Limb (tissue), 2 donors: Measurements from ENCODE around the gene AQP9.

ENCODE experiments used
- DNase-seq, 2 donors: peaks; one replicate each; pipeline ENCODE4 v3.0.0-alpha.2; 2016; ENCODE audit errors: extremely low spot score in 2 of 2

AQP9 gene

GRCh38 chr15:58139989-58140522, 1.9 kb downstream of the AQP9 start:
- no peak for DNase-seq

DNA sequence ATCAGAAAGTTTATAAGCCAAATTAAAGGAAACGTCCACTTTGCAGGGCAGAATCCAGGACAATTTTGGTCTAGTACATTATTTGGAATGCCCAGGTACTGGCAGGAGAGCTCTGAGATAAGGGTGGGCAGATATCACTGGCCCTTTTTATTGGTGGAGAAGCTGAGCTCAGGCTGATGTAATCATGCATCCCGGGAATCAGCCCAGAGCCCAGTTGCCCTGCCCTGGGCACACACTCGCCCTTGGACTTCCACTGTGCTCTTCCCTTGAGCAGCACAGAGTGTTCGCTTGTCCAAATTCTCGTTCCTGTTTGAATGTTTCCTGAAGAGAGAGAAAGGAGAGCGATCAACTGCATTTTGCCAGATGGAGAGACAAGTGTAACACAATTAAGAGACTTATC, 3.7 kb downstream of the AQP9 start:
- no peak for DNase-seq

DNA sequence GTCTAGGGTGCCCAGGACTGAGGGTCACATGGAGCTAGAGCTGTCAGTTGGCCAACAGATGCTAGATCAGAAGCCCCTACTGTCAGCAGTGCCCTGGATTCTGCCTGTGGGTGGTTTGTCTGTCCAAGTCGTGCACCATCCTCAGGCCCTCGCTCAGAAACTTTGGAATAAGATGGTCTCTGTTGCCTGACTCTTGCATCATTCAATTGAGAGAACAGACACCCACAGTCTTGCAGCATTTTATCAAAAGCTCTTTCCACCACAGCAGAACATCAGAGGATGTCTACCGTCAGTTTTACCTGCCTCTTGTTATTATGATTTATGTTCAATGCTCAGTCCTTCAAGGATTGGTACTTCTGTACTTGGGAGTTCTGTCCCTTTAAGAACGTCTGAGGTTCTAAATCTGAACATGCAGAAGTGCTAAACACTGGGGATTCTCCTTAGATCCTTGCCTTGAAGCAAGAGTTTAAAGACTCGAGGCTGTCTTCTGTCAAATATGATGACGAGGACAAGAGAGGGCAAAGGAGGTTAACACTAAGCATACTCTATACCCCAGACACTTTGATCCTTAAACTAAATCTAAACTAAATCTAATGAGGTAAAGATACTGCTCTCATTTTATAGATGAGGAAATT, 4.8 kb downstream of the AQP9 start:
- DNase-seq = no peak

GRCh38 chr15:58145606-58146005, 7.4 kb downstream of the AQP9 start:
- DNase-seq = no peak

- DNase-seq = no peak
These were observed 8.0 kb downstream of the AQP9 start for GRCh38 chr15:58146211-58146610.

DNA sequence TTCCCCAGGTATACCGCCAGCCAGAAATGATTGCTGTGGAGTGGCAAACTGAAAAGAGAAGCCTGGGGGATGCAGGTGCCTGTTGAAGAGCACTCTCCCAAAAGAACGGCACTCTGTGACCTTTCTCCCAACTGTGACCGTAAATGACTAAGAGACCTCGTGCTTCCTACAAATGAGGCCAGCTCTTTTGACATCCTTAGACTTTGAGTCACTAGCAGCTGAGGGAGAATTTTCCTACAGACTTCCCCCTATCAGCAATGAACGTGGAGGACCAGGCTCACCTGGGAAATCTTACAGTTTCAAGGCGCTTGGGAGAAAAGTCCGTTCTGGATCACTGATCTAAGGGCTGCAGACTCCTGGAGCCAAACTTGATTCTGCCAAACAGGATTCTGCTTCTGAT, 8.6 kb downstream of the AQP9 start:
- DNase-seq = no peak

DNA sequence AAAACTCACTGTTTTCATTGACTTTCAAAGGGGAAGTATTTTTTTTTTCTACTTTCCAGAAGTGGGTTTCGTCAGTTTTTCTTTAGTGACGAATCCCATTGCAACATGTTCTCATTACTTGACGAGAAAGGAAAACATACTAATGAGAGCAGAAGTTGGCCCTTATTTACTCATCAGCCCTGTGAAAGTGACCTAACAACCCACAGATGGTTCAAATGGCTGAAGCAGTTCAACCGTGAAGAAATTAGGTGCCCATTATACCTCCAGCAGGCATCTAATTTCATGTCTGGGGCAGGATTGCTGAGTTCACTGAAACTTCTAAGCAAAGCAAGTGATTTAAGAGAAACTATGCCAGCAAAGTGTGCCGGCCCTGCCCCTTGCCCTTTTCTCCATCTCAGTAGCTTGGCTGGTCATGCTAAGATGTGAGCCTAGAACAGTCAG, 9.0 kb downstream of the AQP9 start:
- DNase-seq = no peak

- DNase-seq = no peak
These were observed 9.9 kb downstream of the AQP9 start for GRCh38 chr15:58148120-58148519.

DNA sequence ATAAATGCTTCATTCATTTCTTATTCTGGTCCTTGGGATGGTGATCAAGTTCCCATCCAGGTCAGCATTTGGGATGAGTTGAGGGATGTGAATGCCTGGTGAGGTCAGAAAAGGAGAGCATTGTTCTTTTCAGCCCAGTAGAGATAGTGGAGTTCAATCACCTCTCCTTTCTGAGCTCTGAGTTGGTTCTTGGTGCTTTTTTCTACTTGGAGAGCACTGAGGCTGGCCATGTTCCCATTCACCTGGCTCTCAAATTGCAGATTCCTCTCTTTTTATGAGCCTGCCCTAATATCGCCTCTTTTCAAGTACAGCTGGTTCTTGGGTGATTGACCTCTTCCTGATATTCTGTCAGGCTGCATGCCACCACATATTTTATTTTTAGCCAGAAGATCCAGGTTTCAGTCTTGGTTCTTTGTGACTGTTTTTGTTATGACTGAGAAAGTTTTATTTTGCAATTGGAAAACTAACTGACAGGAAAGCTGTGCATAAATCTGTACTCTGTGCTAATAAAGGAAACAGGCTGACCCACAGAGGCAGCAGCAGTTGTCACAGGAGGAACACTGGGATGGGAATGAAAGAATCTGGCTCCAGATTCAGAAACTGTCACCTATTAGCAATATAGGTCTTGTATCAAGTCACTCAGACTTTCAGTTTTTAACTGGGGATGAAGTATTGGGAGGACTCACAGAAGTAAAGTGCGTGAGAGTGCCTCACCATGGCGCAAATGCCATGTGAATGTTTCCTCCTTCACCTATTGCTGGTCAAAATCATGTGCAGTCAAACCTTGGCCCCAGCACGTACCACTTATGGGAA, 10.7 kb downstream of the AQP9 start:
- DNase-seq = no peak

DNA sequence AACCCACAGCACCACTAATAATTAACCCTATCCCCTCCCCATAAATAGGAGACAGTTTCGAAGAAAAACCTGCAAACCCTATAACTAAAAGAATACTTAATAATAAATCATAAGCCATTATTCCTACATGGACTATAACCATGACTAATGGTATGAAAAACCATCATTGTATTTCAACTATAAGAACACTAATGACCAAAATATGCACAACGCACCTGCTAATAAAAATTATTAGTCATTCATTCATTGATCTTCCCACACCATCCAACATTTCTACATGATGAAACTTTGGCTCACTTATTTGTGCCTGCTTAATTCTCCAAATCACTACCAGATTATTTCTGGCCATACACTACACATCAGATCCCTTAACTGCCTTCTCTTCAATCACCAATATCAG, 16.6 kb downstream of the AQP9 start:
- no peak for DNase-seq

DNA sequence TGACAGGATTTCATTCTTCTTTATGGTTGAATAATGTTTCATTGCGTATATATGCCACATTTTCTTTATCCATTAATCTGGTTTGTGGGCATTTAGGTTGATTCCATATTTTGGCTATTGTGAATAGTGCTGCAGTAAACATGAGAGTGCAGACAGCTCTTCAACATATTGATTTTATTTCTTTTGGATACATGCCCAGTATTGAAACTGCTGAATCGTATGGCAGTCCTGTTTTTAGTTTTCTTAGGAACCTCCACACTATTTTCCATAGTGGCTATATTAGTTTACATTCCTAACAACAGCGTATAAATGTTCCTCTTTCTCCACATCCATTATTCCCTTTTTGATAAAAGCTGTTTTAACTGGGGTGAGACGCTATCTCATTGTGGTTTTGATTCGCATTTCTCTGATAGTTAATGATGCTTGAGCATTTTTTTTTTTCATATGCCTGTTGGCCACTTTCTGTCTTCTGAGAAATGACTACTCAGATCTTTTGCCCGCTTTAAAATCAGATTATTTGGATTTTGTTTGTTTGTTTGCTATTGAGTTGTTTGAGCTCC, 21.7 kb downstream of the AQP9 start:
- DNase-seq = no peak

DNA sequence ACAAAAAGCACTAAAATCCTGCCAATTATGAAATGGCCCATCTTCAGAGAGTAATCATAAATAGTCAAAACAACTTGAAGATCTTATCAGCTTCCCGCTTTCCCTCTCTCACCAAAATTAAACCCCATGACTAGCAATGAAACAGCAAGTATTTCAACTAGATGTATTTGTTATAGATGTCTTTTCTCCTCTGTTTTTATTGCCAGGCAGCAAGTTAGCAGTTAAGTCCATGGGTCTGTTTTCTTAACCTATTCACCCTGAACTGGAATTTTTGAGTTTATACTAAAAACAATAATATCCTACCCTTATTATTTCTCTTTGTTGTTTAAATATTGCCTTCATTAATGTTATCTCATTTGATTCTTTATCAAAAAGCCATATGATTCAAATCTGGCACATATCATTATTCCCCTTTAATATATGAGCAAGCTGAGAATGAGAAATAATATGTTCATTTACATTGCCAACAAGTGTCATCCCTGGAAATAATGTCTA, 23.3 kb downstream of the AQP9 start:
- DNase-seq = no peak

- no peak for DNase-seq
These were observed 25.8 kb downstream of the AQP9 start for GRCh38 chr15:58163985-58164384.

DNA sequence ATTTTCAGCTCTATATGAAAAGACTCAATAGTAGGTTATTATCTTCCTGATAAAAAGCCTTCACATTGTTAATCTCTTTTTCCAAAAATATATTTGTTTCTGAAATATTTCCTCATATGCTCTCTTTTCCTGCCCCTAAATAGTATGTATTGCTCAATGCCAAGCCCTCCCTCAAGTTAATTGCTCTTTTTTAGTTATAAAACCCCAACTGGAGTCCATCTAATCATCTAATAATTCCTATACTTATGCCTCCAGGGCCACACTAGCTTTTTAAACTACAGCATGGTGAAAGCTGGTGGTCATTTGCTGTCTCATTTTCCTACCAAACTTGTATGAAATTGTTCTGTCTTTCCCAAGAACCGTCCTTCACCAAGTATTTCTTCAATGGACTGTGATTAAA, 26.7 kb downstream of the AQP9 start:
- DNase-seq = no peak

DNA sequence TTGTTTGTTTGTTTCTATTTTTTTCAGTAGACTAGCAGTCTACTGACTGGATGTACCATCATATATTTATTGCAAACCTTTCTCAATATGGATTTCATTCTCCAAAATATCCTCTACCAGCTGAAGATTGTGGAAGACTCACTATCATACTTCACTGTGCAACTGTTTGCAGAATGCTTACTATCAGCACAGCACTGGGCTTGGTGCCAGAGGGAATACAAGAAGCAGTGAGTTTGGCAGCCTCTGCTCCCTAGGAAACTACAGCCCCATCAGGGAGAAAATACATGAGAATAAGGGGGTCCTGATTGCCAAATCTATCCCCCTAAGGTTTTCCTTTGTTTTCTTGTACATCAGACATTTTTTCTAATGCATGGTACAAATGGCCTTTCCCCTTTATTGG, 27.5 kb downstream of the AQP9 start:
- DNase-seq = peak; percentile 40 to 42

- no peak for DNase-seq
These were observed 29.0 kb downstream of the AQP9 start for GRCh38 chr15:58167095-58167691.

DNA sequence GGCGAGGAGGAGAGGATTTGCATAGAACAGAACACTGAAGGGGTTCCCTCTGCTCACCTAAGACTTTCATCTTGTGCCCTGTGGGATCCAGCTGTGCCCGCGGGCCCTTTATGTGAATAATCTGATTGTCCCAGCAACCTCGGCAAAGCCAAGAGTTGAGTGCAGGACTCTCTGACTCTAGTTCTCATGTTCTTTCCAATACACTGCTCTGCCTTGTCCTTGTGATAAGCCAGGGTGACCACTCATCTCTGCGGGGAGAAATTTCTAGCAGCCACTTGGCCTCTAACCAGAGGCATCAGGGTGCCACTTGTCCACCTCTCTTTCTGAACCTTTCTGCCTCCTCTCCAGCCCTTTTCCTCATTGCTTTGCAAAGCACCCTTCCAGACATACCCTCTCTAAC, 31.8 kb downstream of the AQP9 start:
- no peak for DNase-seq

DNA sequence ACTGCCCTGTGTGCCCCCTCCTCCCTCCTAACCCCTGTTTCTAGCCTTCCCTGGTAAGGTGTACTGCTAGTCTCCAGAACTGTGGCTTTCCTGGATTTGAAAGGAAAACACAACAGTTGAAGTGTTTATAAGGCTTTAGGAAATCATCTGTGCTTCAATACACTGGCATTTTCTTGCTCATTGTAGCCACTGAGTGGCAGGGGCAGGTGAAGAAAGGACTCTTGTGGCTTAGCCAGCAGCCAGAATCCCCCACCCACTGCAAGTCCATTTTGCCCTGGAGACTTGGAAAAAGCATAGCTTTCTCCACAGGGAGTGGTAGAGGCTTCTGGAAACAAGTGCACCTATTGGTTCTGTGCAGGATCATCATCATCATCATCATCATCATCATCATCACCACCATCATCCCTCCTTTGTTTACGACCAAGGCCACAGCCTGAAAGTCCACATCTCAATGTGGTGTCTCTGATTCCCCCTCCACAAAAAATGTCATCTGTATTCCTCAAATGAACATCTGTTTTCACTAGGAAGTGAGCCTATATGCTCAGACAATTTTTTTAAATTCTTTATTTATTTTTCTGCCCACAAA, 33.4 kb downstream of the AQP9 start:
- no peak for DNase-seq

- no peak for DNase-seq
These were observed 36.5 kb downstream of the AQP9 start for GRCh38 chr15:58174709-58175108.

DNA sequence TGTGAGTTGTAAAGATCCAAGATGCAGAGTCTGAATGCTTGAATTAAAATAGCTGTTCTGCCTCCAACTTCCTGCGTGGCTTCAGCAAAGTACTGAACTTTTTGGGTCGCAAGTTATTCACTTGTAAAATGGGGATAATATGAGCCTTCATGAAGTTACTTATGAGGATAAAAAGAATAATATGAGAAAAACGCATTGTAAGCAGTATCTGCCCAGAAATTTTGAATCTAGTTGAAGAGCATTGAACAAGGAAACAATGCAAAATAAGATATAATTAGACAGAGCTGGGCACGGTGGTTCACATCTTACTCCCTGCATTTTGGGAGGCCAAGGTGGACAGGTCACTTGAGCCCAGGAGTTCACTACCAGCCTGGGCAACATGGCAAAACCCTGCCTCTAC, 37.8 kb downstream of the AQP9 start:
- no peak for DNase-seq

DNA sequence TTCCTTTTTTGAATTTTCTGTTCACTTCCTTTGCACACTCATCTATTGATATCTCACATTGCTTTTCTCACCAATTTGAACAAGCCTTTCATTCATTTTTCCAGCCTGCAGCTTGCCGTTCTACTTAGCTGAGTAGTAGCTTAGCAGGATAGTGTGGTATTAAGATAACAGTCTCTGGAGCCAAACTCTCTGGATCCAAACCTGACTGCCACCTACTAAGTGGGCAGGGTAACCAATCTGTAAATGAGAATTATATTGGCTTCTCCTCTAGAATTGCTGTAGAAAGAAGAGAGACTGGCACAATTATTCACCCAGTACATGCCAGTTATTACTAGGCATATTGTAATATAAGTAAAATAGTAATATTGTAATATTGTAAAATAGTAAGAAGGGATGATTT, 40.5 kb downstream of the AQP9 start:
- DNase-seq = no peak

DNA sequence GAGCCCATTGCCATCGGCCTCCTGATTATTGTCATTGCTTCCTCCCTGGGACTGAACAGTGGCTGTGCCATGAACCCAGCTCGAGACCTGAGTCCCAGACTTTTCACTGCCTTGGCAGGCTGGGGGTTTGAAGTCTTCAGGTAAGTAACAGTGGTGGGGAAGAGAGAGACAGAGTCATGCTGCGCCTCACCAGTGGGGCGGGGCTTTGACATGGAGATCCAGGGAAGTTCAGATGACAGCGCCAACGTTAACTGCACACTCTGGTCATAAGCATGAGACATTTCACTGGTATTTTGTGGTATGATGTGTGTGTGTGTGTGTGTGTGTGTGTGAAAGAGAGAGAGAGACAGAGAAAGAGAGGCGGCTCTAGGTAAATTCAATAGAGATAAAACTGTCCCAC, 41.0 kb downstream of the AQP9 start:
- DNase-seq = no peak
